Measurements from ENCODE around the gene IL11.

IL11 gene

DNA sequence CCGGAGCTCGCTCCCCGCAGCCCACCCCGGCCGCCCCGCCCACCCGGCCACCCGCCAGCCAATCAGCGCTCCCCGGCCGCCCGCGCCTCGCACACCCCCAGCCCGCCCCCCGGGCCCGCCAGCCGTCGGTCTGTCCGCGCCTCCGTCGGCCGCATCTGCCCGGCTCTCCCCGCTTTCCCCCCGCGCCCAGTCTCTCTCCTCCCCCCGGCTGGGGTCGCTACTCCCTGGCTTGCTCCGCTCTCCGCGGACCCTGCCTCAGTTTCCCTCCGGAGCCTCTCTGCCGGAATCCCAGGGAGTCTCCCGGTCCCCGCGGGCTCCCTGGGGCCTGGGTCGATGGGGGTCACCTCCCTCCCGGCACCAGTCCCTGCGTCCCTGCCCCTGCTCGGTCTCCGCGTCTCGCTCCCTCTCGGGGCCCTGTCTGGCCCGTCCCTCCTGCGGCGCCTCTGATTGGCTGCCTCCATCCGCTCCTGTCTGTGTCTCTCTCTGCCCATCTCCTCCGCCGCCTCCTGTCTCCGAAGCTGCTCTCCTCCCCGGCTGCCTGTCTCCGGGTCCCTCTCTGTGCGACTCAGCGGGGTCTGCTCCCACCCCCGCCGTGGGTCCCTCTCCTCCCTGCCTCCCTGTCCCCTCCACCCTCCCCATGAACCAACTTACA lies 484 bp downstream of the IL11 start:
- peak; percentile 43 for DNase-seq

DNA sequence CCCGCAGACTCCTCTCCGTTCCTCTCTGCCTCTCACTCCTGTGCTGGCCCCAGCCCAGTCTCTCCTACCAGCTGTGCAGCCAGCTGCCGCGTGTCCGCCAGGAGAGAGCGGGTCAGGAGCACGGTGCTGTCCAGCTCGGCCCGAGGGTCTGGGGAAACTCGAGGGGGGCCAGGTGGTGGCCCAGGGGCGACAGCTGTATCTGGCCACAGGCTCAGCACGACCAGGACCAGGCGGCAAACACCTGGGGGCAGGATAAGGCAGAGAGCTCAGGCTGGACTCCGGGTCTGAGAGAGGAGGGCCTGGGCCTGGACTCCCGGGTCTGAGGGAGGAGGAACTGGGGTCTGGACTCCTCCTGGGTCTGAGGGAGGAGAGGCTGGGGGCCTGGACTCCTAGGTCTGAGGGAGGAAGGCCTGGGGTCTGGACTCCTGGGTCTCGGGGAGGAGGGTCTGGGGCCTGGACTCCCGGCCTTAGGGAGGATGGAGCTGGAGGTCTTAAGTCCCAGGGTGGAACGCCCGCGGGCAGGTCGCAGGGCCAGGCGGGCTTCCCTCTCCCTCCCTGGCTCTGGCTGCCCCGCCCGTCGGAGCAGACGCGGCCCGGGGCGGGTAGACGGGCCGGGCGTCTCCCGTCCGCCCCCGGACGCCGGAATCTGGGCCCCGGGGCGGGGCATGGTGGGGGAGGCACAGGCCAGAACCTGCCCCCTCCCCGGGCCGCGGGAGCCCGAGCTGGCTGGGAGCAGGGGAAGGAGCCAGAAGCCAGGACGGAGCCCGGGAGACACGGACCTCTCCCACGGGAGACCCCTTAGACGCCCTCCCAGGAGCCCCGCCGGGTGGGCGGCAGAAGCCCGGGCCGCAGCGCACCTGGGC lies 1.3 kb downstream of the IL11 start:
- no peak for DNase-seq

DNA sequence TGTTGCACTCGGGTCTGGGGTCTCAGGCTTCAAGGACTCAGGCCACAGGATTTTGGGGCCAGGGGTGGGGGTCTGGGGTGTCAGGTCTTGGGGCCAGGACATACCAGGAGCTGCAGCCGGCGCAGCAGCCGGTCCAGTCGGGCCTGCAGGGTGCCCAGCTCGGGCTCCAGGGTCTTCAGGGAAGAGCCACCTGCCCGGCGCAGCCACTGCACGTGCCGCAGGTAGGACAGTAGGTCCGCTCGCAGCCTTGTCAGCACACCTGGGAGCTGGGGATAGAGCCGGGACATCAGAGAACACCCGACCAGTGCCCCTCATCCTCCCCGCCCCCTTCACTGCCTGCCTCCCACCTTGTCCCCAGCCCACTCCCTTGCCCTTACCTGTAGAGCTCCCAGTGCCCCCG lies 2.2 kb downstream of the IL11 start:
- DNase-seq = no peak

DNA sequence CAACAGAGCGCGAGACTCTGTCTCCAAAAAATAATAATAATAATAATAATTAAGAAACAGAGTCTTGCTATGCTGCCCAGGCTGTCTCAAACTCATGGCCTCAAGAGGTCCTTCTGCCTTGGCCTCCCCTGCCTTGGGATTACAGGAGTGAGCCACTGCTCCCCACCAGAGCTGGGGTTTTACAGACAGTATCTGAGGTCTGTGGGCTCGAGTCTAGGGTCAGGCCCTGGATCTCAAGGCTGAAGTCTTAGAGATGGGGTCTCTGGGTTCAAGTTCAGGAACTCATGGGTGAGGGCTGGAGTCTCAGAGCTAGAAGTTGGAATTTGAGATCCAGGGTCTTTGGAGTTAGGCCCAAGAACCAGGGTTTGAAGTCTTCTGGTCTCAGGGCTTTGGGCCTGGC lies 3.5 kb downstream of the IL11 start:
- no peak for DNase-seq

DNA sequence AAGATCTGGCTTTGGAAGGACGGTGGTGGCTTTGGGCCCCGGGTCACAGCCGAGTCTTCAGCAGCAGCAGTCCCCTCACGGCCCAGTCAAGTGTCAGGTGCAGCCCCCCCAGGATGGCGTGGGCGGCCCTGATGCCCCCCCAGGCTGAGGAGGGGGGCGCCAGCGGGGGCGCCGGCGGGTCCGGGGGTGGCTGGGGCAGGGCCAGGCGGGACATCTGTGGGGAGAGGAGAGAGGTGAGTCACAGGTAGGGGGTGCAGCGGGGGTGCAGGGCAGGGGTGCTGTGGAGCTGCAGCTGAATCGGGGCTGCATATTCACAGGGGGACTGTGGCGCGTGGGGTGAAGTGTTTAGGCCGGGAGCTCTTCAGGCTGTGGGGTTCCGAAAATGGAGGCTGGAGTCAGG lies 4.3 kb downstream of the IL11 start:
- DNase-seq = no peak

DNA sequence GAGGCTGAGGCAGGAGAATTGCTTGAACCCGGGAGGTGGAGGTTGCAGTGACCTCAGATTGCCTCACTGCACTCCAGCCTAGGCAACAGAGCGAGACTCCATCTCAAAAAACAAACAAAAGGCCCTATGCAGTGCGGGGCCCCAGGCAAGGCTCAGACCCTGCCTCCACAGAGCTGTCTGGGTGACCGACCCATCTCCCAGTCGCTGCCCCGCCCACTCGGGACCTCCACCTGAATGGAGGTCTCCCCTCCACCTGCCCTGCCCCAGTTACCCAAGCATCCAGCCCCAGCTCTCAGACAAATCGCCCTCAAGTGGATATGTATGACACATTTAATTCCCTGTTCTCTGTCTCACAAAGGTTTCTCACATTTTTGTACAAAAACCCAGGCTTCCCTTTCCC lies 5.0 kb downstream of the IL11 start:
- no peak for DNase-seq

DNA sequence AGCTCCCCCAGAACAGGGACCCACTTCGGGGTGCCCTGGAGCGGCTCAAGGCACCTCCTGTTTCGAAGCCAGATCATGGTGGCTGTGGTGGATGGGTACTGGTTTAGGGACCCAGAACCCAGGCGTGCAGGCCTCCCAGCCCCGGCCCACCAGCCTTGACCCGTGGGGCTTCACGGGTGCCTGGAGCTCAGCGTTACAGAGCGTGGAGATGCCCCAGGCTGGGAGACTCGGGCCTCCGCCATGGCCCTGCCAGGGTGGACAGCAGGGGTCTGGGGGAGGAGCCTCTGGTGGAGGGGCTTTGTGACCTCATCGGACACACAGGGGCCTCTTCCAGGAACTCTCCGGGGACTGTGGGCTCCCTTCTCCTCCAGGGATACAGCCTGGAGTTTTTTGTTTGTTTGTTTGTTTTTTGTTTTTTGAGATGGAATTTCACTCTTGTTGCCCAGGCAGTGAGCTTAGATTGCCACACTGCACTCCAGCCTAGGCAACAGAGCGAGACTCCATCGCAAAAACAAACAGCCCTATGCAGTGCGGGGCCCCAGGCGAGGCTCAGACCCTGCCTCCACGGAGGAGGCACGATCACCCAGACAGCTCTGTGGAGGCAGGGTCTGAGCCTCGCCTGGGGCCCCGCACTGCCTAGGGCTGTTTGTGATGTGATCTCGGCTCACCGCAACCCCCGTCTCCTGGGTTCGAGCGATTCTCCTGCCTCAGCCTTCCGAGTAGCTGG lies 7.1 kb downstream of the IL11 start, which contains the start of gene GARIN5B:
Gene GARIN5B, minus strand, starts transcription at position 271 of the 727 bp plus-strand sequence. Its CDS starts 194 bp downstream, at position 77.
- DNase-seq = no peak

DNA sequence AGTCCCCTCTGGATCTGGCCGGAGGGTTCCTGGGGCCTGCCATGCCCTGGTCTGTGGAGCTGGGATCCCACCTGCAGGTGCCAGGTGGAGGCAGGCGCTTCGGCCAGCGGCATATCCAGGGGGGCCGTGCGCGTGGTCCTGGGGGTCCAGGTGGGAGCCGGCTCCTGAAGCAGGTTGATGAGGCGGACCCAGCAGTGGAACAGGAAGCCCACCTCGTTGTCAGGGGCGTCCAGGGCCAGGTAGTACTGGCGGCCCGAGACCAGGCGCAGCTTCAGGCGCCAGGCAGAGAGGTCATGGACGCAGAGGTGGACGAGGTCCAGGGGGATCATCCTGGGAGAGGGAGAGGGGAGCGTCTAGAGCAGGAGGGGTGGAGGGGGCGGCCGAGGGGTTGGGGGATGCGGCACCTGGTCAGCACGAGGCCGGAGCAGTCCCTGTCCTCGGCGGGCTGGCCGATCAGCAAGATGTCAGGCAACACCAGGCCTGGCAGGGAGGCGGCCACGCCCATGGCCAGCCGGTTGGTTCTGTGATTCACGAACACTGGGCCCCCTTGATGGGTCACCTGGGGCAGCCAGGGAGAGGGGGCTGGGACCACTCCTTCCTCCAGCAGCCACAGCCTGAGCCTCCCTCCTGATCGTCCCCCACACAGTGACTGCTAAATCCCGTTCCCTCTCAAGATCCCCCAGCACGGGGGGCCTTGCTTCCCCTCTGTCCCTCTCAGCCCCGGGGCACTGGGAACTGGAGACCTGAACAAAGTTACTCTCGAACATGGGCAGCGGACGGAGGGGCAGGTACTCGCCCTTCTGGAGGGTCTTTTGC lies 7.9 kb downstream of the IL11 start:
- DNase-seq = no peak

DNA sequence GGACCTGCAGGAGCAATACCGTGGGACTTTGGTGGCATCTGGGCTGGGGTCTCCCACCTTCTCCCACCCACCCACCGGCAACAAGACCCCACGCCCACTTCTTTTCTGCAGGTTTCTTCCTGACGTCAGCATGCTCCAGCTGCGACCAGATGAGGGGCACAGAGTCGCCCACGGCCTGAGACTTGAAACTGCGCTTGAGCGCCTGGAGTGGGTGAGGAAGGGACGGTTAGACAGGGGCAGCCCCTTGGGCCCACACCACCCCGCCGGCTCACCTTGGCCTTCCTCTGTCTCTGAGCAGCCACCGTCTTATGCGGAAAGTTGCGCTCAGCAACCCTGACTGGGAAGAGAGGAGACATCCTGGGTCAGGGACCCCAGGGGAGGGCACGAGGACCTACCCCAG lies 9.4 kb downstream of the IL11 start:
- no peak for DNase-seq

DNA sequence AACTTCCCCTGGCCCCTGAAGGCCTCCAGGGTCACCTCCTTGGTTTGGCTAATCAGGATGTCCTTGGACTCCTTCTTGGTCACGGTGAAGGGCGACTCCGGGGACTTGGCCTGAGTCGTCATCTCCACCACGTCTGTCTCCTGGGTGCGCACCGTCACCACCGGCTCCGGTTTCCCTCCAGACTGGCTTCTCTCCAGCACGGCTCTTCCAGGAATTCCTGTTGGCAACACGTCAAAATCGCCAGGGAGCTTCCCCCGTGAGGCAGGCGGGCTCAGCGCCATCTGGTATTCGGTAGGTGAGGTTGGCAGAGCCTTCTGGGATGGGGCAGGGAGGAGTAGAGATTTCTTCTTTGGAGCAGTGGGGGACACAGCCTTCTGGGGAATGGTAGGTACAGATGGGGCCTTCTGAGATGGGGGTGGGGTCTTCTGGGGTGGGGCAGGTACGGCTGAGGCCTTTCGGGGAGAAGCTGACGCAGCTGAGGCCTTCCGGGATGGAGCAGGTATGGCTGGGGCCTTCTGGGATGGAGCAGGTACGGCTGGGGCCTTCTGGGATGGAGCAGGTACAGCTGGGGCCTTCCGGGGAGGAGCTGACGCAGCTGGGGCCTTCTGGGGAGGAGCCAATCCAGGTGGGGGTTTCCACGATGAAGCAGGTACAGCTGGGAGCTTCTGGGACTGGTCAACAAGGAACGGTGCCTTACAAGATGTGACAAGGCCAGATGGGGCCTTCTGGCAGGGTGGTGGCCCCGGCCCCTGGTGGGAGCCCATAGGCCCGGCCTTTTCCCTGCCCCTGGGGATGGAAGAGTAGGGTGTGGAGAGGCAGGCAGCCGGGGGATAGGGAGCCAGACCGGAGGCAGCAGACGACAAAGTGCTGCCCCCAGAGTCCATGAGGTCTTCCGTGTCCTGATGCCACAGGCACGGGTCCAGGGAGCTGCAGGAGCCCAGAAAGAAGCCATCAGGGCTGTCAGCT lies 11.0 kb downstream of the IL11 start:
- no peak for DNase-seq

DNA sequence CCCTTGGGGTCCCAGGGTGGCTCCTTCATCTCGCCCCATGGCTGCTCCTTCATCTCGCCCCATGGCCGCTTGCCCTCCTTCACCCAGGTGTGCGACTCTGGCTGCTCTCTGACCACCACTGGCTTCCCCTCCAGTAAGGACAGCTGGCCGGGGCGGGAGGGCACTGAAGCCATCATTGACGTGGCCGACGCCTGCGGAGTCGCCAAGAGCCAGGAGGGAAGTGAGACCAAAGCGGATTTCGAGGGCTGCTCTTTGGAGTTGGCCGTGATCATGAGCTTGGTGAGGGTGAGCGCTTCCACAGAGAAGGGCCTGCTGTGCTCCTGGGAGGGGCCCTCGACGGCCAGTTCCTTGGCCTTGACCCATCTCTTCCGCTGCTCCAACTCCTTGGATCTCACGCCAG lies 11.8 kb downstream of the IL11 start:
- DNase-seq = no peak

DNA sequence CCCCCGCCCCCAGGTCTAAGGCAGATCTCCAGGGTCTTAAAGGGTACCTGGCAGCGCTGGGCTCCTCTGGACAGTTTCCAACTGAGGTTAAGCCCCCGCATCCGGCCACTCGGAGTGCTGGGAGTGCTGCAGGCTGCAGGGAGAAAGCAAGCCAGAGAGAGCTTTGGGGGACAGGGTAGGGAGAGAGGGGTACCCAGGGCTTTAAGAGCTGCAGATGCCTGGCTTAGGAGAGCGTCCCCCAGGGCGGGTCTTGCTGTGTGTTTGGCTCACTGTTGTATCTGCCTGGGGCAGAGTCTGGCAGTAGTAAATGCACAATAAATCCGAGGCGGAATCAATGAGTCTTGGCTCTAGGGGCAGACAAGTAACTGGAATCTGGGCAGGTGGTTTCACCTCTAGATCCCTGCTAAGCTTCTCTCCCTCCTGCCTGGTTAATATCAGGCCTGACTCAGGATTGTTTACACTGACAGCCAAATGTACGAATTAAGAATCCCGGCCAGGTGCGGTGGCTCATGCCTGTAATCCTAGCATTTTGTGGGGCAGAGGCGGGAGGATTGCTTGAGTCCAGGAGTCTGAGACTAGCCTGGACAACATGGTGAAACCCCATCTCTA lies 14.9 kb downstream of the IL11 start:
- DNase-seq = no peak

DNA sequence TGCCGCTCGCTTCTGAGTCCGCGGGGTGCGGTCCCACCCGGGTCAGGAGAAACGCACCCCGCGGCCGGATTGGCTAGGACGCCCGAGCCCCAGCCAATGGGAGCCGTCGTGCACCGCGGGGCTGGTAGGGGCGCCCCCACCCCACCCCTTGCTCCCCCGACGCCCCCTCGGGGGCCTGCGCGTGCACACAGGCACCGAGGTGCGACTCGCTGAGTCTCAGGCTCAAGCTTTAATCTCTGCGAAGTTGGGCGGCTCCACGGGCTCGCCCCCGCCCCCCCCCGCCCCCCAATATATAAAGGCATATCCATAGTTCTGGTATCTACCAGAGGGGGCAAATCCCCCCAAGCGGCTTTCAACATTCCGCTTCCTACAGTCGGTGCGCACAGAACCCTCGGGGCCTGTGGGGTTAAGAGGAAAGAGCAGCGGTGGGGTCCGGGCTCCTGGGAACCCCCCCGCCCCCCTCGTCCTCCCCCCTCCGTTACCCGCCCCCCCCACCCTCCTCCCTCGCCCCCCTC lies 15.5 kb downstream of the IL11 start, which contains the start of gene COX6B2:
Gene COX6B2, minus strand, starts transcription at position 22 of the 515 bp plus-strand sequence. CDS start 198 bp downstream, outside the sequence.
- no peak for DNase-seq

DNA sequence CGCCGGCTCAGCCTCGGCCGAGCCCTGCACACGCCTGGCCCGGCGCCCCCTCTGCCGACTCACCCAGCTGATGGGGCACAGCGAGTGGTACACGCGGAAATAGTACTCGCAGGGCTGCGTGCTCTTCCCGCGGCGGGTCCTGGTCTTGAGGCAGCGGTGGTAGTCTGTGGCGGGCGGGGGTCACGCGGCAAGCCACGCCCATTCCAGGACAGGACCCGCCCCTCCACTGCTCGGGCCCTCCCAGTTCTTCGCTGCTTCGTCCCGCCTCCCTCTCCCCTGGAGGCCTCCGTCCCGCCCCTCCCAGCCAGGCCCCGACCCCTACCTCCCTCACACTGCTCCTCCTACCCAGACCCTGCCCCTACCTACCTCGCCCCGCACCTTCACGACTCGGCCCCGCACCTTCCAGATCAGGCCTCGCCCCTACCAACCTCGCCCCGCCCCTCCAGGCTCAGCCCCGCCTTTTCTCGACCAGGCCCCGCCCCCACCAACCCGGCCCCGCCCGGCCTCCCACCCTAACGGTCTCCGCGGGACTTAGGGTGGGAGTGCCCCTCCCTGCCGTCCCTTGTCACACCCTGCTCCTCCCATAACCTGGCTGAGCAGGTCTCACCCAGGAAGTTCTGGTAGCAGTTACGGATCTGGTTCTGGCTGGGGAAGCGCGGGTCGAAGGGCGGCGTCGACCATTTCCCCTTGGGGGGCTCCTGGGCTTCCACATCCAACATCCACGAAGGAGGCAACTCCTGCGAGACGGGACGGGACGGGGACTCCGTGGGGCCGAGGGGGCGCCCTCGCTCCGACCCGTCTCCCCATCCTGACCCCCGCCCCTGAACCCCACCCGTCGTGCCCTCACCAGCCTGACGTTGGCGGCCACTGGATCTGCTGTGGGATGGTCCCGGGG lies 16.2 kb downstream of the IL11 start:
- peak; percentile 81 for DNase-seq

DNA sequence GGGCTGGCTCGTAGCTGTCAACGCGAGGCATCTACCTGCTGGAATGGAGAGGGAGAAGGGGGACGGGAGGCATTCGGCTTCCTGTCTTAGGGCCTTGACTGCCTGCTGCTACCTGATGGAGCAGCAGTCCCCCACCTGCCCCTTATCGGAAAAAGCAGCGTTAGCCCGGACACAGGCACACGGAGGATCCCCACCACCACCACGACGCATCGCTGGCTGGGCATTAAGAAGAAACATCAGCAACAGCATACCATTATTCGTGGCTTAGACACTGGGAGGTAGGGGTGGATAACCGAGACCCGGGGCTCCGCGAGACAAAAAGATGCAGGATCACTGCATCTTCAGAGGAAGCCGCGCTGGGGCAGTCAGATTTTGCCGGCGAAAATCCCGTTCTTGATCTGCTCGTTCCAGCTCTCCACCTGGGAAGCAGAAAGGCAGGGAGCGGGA lies 16.9 kb downstream of the IL11 start:
- peak; percentile 16 for DNase-seq

DNA sequence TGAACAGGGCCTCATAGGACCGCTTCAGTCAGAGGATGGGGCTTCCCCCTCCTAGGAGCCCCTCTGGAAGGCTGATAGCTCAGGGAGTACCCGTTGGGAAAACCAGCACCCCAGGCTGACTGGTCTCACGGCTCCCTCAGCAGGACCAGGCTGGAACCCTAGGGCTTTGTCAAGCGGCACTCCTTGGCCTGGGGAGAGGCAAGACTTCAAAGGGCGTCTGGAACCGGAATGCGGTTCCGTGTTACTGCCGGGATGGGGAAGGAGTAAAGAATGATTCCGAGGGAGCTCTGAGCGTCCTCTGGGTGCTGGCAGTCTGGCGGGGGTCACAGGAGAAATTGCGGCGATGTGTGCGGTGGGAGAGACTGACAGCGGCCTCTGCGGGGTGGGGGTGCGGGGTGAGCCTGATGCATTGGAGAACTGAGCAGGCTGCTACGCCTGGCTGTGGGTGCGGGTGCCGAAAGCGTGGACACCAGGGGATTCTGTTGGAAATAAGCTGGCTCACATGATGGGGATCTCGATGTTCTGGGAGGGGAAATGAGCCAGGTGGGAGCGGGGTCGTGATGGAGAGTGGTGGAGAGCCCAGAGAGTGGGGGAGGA lies 17.6 kb downstream of the IL11 start:
- no peak for DNase-seq

DNA sequence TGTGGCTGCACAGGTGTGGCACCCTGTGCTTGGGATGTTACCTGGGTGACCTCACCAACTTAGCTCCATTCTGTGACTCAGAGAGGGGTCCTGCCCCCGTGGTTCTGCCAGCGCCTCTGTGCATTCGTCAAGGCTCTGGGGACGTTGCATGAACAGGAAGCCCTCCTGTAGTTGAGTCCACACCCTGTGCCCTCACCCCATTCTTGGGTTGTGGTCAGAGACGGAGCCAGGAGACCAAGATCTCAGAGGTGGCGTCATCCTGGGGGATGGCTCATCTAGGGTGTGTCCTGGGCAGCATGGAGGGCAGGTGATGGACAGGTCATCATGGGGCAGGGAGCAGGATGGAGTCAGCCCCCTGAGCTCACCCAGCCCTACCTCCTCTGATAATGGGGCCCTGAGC lies 18.2 kb downstream of the IL11 start:
- no peak for DNase-seq

DNA sequence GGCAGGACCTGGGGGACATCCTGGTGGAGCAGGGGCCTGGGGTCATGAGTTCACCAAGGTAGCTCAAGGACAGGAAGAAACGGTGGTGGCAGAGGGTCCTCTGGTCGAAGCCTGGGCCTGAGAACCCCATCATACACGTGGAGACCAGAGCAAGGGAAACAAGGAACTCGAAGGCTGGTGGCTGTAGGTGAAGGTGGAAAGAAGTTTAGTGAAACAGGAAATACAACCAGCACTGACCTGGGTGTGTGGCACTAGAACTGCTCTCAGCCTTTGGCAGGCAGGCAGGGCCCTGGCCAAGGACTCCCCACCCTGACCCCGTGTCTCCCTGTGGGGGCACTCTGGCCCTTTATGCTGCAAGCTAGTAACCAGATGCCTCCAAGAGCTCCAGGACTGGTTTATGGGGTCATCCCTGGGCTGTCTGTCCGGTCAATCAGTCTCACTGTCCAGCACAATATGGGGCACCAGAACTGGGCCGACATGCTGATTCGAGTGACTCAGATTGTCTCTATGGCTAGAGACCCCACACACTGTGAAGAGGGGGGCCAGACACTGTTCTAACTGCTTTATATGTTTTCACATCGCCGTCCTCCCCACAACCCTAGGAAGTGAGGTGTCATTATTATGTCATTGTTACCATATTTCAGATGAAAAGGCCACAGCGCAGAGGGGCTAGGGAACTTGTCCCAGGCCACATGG lies 19.5 kb downstream of the IL11 start:
- no peak for DNase-seq
